Common myeloid progenitor, CD34-positive (primary cell): ENCODE data around the gene GSTK1.

Source experiments
- CTCF ChIA-PET: fragments of 350-600 bp; sonication (Branson Sonifier 250); formaldehyde crosslinking; loops from one replicate; lab custom pipeline; 2021; ENCODE audit warnings: antibody characterized with exemption; lab: Charles Lee
- POLR2A ChIA-PET: fragments of 350-600 bp; sonication (Branson Sonifier 250); formaldehyde crosslinking; loops from one replicate; lab custom pipeline; 2021; ENCODE audit warnings: antibody characterized with exemption; lab: Charles Lee
- DNase-seq, 3 donors: peaks; one replicate each; pipeline versions ENCODE4 v3.0.0 to v3.0.0-alpha.2; 2013
- H3K27ac ChIP-seq, 2 experiments: 1 replicate in 1 of 2; 2 replicates in 1 of 2; pipeline ENCODE4 v1.7.0; 2013; ENCODE audit warnings: inconsistent platforms in 2 of 2, low read length in 2 of 2, mild to moderate bottlenecking in 2 of 2, low read depth in 1 of 2, moderate library complexity in 1 of 2; ENCODE audit not compliant: severe bottlenecking in 2 of 2, insufficient read depth in 1 of 2, poor library complexity in 1 of 2
- H3K27me3 ChIP-seq, 5 experiments: replicated peaks in 2 of 5; 1 replicate in 3 of 5; 2 replicates in 2 of 5; pipeline versions ENCODE4 v1.6.1 to v1.7.0; 2013; ENCODE audit warnings: low read length in 4 of 5, mild to moderate bottlenecking in 2 of 5, moderate library complexity in 2 of 5, inconsistent platforms in 1 of 5; ENCODE audit not compliant: insufficient read depth in 5 of 5, control insufficient read depth in 4 of 5
- H3K36me3 ChIP-seq, 4 experiments: 1 replicate in 2 of 4; 2 replicates in 2 of 4; pipeline versions ENCODE4 v1.6.1 to v1.7.0; 2013; ENCODE audit warnings: low read length in 3 of 4, control low read depth in 1 of 4, mild to moderate bottlenecking in 1 of 4; ENCODE audit not compliant: control insufficient read depth in 4 of 4, insufficient read depth in 4 of 4
- H3K4me1 ChIP-seq, 4 experiments: 1 replicate in 3 of 4; 2 replicates in 1 of 4; pipeline versions ENCODE4 v1.6.1 to v1.7.1; 2013; ENCODE audit warnings: low read length in 3 of 4, mild to moderate bottlenecking in 3 of 4, control low read depth in 1 of 4, inconsistent platforms in 1 of 4, moderate library complexity in 1 of 4; ENCODE audit not compliant: control insufficient read depth in 4 of 4, insufficient read depth in 4 of 4; ENCODE audit errors: control extremely low read depth in 1 of 4
- H3K4me3 ChIP-seq, 7 experiments: 1 replicate in 4 of 7; 2 replicates in 3 of 7; pipeline versions ENCODE4 v1.5.1 to v1.7.0; 2013; ENCODE audit warnings: mild to moderate bottlenecking in 7 of 7, low read length in 6 of 7, moderate library complexity in 6 of 7, inconsistent platforms in 2 of 7, low read depth in 2 of 7, control low read depth in 1 of 7; ENCODE audit not compliant: insufficient read depth in 4 of 7, control insufficient read depth in 1 of 7; ENCODE audit errors: extremely low read depth in 1 of 7
- H3K9me3 ChIP-seq, 5 experiments: 1 replicate in 4 of 5; 2 replicates in 1 of 5; pipeline versions ENCODE4 v1.6.1 to v1.7.1; 2013; ENCODE audit warnings: low read length in 4 of 5, mild to moderate bottlenecking in 2 of 5, inconsistent platforms in 1 of 5, low read depth in 1 of 5, moderate library complexity in 1 of 5; ENCODE audit not compliant: control insufficient read depth in 4 of 5, insufficient read depth in 2 of 5; ENCODE audit errors: control extremely low read depth in 1 of 5
- WGBS: methylation state at CpG from one replicate; pipeline ENCODE4 v1.1.5; 2013; ENCODE audit not compliant: insufficient coverage; 5-methylcytosine and 5-hydroxymethylcytosine counted together

Gene GSTK1

GRCh38 chr7:143238289-143238980, 24.8 kb upstream of the GSTK1 start:
- ChIA-PET POLR2A (no interaction called here), CTCF (interaction anchor here (1.0 to 8.7 kb wide), 7 partner anchors 10 to 178 kb away, joined by 3 to 108 read pairs (median 15); partner anchors contain the start of gene TAS2R40)
- Histone ChIP-seq H3K4me3 (no peak overlapping the region), H3K27ac (no peak overlapping the region), H3K4me1 (peaks cover 4 to 18% (median 9%) of the 10 kb centered on the region in 4 experiments), H3K27me3 (no peaks in the 10 kb centered on the region), H3K9me3 (peaks cover 0 to 12% (median 3%) of the 10 kb centered on the region in 5 experiments), H3K36me3 (peaks cover 0 to 2% (median 0%) of the 10 kb centered on the region in 4 experiments)
- no CpG with 5 or more reads among the region's 1 CpG for WGBS
- no peak for DNase-seq

GRCh38 chr7:143239813-143240212, 23.4 kb upstream of the GSTK1 start:
- Histone ChIP-seq H3K36me3 (peaks cover 0 to 2% (median 0%) of the 10 kb centered on the region in 4 experiments), H3K9me3 (peaks cover 0 to 12% (median 3%) of the 10 kb centered on the region in 5 experiments), H3K27me3 (no peaks in the 10 kb centered on the region), H3K4me1 (peaks cover 4 to 22% (median 9%) of the 10 kb centered on the region in 4 experiments), H3K4me3 (no peak overlapping the region), H3K27ac (no peak overlapping the region)
- DNase-seq: peak in 2 of 3 donors; percentile 57 to 60
- CTCF ChIA-PET: interaction anchor here (0.7 to 8.7 kb wide), 46 partner anchors 8 to 264 kb away, joined by 3 to 108 read pairs (median 4); partner anchors contain the start of genes CASP2, CLCN1 and GSTK1
- POLR2A ChIA-PET: interaction anchor here (0.6 kb wide), 1 partner anchor 494 kb away, joined by 3 read pairs; no protein-coding TSS in a partner anchor

GRCh38 chr7:143240291-143241168, 22.7 kb upstream of the GSTK1 start:
- WGBS: 0% methylated on average over 1 of the region's 9 CpGs
- ChIA-PET CTCF (interaction anchor here (0.7 to 8.7 kb wide), 53 partner anchors 9 to 265 kb away, joined by 3 to 108 read pairs (median 5); partner anchors contain the start of genes CASP2, CLCN1, GSTK1 and TAS2R40), POLR2A (no interaction called here)
- Histone ChIP-seq H3K4me3 (no peak overlapping the region), H3K4me1 (peaks cover 4 to 24% (median 13%) of the 10 kb centered on the region in 4 experiments), H3K36me3 (peaks cover 0 to 2% (median 0%) of the 10 kb centered on the region in 4 experiments), H3K9me3 (peaks cover 0 to 12% (median 3%) of the 10 kb centered on the region in 5 experiments), H3K27ac (no peak overlapping the region), H3K27me3 (no peaks in the 10 kb centered on the region)
- DNase-seq: peak; percentile 83 to 89 (median 88)

- no peaks in the 10 kb centered on the region for H3K9me3 ChIP-seq
- WGBS: 95% methylated on average over 8 of the region's 11 CpGs
- POLR2A ChIA-PET: no interaction called here
- peaks cover 0 to 2% (median 0%) of the 10 kb centered on the region in 4 experiments for H3K36me3 ChIP-seq
- H3K4me1 ChIP-seq: peaks cover 4 to 26% (median 18%) of the 10 kb centered on the region in 4 experiments
- DNase-seq: no peak
- H3K4me3 ChIP-seq: no peak overlapping the region
- no peak overlapping the region for H3K27ac ChIP-seq
- no peaks in the 10 kb centered on the region for H3K27me3 ChIP-seq
- CTCF ChIA-PET: interaction anchor here (0.7 to 8.7 kb wide), 9 partner anchors 13 to 262 kb away, joined by 3 to 108 read pairs (median 3); no protein-coding TSS in a partner anchor
These were observed 20.9 kb upstream of the GSTK1 start for GRCh38 chr7:143242306-143242705.

- no peaks in the 10 kb centered on the region for H3K9me3 ChIP-seq
- peaks cover 0 to 2% (median 0%) of the 10 kb centered on the region in 4 experiments for H3K36me3 ChIP-seq
- 96% methylated on average over 3 of the region's 7 CpGs for WGBS
- POLR2A ChIA-PET: no interaction called here
- no peak overlapping the region for H3K27ac ChIP-seq
- H3K4me3 ChIP-seq: no peak overlapping the region
- H3K4me1 ChIP-seq: peaks cover 4 to 26% (median 18%) of the 10 kb centered on the region in 4 experiments
- H3K27me3 ChIP-seq: no peaks in the 10 kb centered on the region
- DNase-seq: no peak
- CTCF ChIA-PET: interaction anchor here (0.7 to 8.7 kb wide), 10 partner anchors 10 to 172 kb away, joined by 3 to 108 read pairs (median 3); partner anchors contain the start of gene GSTK1
These were observed 20.1 kb upstream of the GSTK1 start for GRCh38 chr7:143243111-143243510.

GRCh38 chr7:143243614-143244013, 19.6 kb upstream of the GSTK1 start:
- WGBS: 100% methylated on average over 1 of the region's 3 CpGs
- ChIA-PET CTCF (interaction anchor here (0.9 to 8.7 kb wide), 8 partner anchors 10 to 102 kb away, joined by 3 to 108 read pairs (median 4); partner anchors contain the start of gene GSTK1), POLR2A (no interaction called here)
- no peak overlapping the region for H3K27ac ChIP-seq
- no peak overlapping the region for H3K4me3 ChIP-seq
- H3K9me3 ChIP-seq: no peaks in the 10 kb centered on the region
- H3K4me1 ChIP-seq: peaks cover 4 to 26% (median 17%) of the 10 kb centered on the region in 4 experiments
- DNase-seq: no peak
- H3K36me3 ChIP-seq: peaks cover 0 to 2% (median 0%) of the 10 kb centered on the region in 4 experiments
- H3K27me3 ChIP-seq: no peaks in the 10 kb centered on the region
